IMR-90 (cell line): ENCODE results near the gene PIWIL4. TPM values are rescaled to one million over a fixed set of nuclear protein-coding genes. Genes with fewer than 3 reads are reported as not detected.

Experiments
- ATAC-seq: fragments of 200-7000 bp; cut with Tn5 transposase; 2 replicates; pipeline ENCODE4 v1.9.1; 2020; ENCODE audit warnings: low read depth, mild to moderate bottlenecking, moderate library complexity
- BruUV-seq: library from RNA; stranded (reverse); fragments of 400-500 nt; replicated peaks from 2 replicates; lab custom pipeline; 2021; lab: Mats Ljungman, UMichigan
- CTCF ChIA-PET: fragments of 300-600 bp; formaldehyde crosslinking; extraction: SDS; loops from one replicate; lab custom pipeline; 2021; ENCODE audit warnings: antibody characterized with exemption; lab: Yijun Ruan, JAX
- POLR2A ChIA-PET: fragments of 300-600 bp; sonication (Branson Sonifier 250); formaldehyde crosslinking; loops from one replicate; lab custom pipeline; 2022; ENCODE audit warnings: antibody characterized with exemption; ENCODE audit not compliant: unreplicated experiment; lab: Charles Lee
- DNase-seq: peaks from one replicate; pipeline ENCODE4 v3.0.0; 2013
- H2AFZ ChIP-seq: replicated peaks from 2 replicates; pipeline ENCODE3; 2013; ENCODE audit warnings: low read length, mild to moderate bottlenecking; ENCODE audit not compliant: poor library complexity
- H2AK5ac ChIP-seq: 2 replicates; pipeline ENCODE4 v1.6.1; 2013; ENCODE audit warnings: low read depth, low read length, inconsistent platforms
- H2AK9ac ChIP-seq: replicated peaks from 2 replicates; pipeline ENCODE3; 2013; ENCODE audit warnings: mild to moderate bottlenecking, low read depth, low read length, moderate library complexity; ENCODE audit not compliant: poor library complexity
- H2BK120ac ChIP-seq: 2 replicates; pipeline ENCODE4 v1.6.1; 2013; ENCODE audit warnings: low read depth, low read length, inconsistent platforms
- H2BK15ac ChIP-seq: 3 replicates; pipeline ENCODE4 v1.6.1; 2013; ENCODE audit warnings: low read depth, low read length, inconsistent platforms
- H2BK20ac ChIP-seq: 2 replicates; pipeline ENCODE4 v1.6.1; 2013; ENCODE audit warnings: low read depth, mild to moderate bottlenecking, inconsistent platforms, low read length, moderate library complexity
- H2BK5ac ChIP-seq: 2 replicates; pipeline ENCODE4 v1.6.1; 2013; ENCODE audit warnings: mild to moderate bottlenecking, low read depth, low read length, inconsistent platforms; ENCODE audit not compliant: poor library complexity, severe bottlenecking
- H3K14ac ChIP-seq: replicated peaks from 2 replicates; pipeline ENCODE4 v1.6.1; 2013; ENCODE audit warnings: low read depth, low read length, inconsistent platforms
- H3K18ac ChIP-seq: 2 replicates; pipeline ENCODE4 v1.6.1; 2013; ENCODE audit warnings: low read depth, low read length, control low read depth
- H3K23ac ChIP-seq: 2 replicates; pipeline ENCODE4 v1.6.1; 2013; ENCODE audit warnings: low read depth, low read length, inconsistent platforms
- H3K27ac ChIP-seq: 2 replicates; pipeline ENCODE4 v1.5.1; 2013; ENCODE audit warnings: mild to moderate bottlenecking, control low read depth, low read length; ENCODE audit not compliant: insufficient read depth
- H3K27me3 ChIP-seq: 2 replicates; pipeline ENCODE4 v1.6.1; 2013; ENCODE audit warnings: low read length; ENCODE audit not compliant: control insufficient read depth, insufficient read depth
- H3K36me3 ChIP-seq: 2 replicates; pipeline ENCODE4 v1.6.1; 2013; ENCODE audit warnings: low read length, mixed read lengths; ENCODE audit not compliant: control insufficient read depth, insufficient read depth
- H3K4ac ChIP-seq: 2 replicates; pipeline ENCODE4 v1.6.1; 2013; ENCODE audit warnings: low read depth, low read length, inconsistent platforms
- H3K4me1 ChIP-seq: 2 replicates; pipeline ENCODE4 v1.6.1; 2013; ENCODE audit warnings: low read length, mixed read lengths; ENCODE audit not compliant: control insufficient read depth, insufficient read depth
- H3K4me2 ChIP-seq: 2 replicates; pipeline ENCODE4 v1.6.1; 2013; ENCODE audit warnings: low read depth, mild to moderate bottlenecking, control low read depth, low read length, moderate library complexity
- H3K4me3 ChIP-seq: 2 replicates; pipeline ENCODE4 v1.5.1; 2013; ENCODE audit warnings: low read depth, mild to moderate bottlenecking, control low read depth, low read length, moderate library complexity; ENCODE audit not compliant: insufficient read depth
- H3K56ac ChIP-seq: 2 replicates; pipeline ENCODE4 v1.6.1; 2013; ENCODE audit warnings: low read length, inconsistent platforms; ENCODE audit not compliant: insufficient read depth; ENCODE audit errors: extremely low read depth
- H3K79me1 ChIP-seq, 2 experiments: 2 replicates each; pipeline ENCODE4 v1.6.1; 2013; ENCODE audit warnings: low read length in 2 of 2, inconsistent platforms in 1 of 2, low read depth in 1 of 2
- H3K9ac ChIP-seq: 2 replicates; pipeline ENCODE4 v1.6.1; 2013; ENCODE audit warnings: low read depth, low read length, control low read depth
- H3K9me1 ChIP-seq: 2 replicates; pipeline ENCODE4 v1.6.1; 2013; ENCODE audit warnings: low read length, inconsistent platforms; ENCODE audit not compliant: insufficient read depth
- H3K9me3 ChIP-seq: 2 replicates; pipeline ENCODE4 v1.6.1; 2013; ENCODE audit warnings: low read length; ENCODE audit not compliant: control insufficient read depth, insufficient read depth
- H4K20me1 ChIP-seq: 2 replicates; pipeline ENCODE4 v1.6.1; 2013; ENCODE audit warnings: low read length, inconsistent platforms; ENCODE audit not compliant: insufficient read depth
- H4K5ac ChIP-seq: 2 replicates; pipeline ENCODE4 v1.6.1; 2013; ENCODE audit warnings: mild to moderate bottlenecking, low read depth, low read length, control low read depth
- H4K8ac ChIP-seq, 2 experiments: 2 replicates each; pipeline ENCODE4 v1.6.1; 2013; ENCODE audit warnings: low read depth in 2 of 2, low read length in 2 of 2, control low read depth in 1 of 2, inconsistent platforms in 1 of 2
- H4K91ac ChIP-seq: 2 replicates; pipeline ENCODE4 v1.6.1; 2013; ENCODE audit warnings: low read depth, low read length, inconsistent platforms; ENCODE audit not compliant: insufficient read depth
- MAFK ChIP-seq: IDR thresholded peaks from 2 replicates; pipeline ENCODE4 v1.6.1; 2012; ENCODE audit warnings: low read depth, low read length, improper control_type of control experiment
- WGBS, 2 experiments: methylation state at CpG; one replicate each; pipeline versions ENCODE4 v1.1.5 to v1.1.7; 2013; ENCODE audit warnings: missing lambda C conversion rate in 2 of 2; ENCODE audit not compliant: insufficient read length in 1 of 2; ENCODE audit errors: extremely low coverage in 2 of 2; 5-methylcytosine and 5-hydroxymethylcytosine counted together
- dilution Hi-C: fragments of 300-500 bp; cut with HindIII; formaldehyde crosslinking; loops from one replicate; pipeline ENCODE4 v1.14.3; 2018; ENCODE audit warnings: low sequenced_read_pairs; ENCODE audit not compliant: unreplicated experiment
- in situ Hi-C: fragments of 300-500 bp; cut with MboI; formaldehyde crosslinking; loops from 3 replicates; pipeline ENCODE4 v1.14.3; 2019; ENCODE audit warnings: low sequenced_read_pairs, inconsistent platforms, mixed read lengths
- intact Hi-C: fragments of 100-400 bp; cut with micrococcal nuclease; formaldehyde crosslinking; loops from 2 replicates; pipeline ENCODE4 v1.10.0; 2022
- polyA plus RNA-seq, 3 experiments: library from polyadenylated mRNA; depleted of rRNA; stranded (reverse); fragments of >200 nt; gene quantifications; 2 replicates each; pipeline ENCODE4 v1.2.3, GENCODE V29; 2012; ENCODE audit warnings: low replicate concordance in 1 of 3
- total RNA-seq: library from RNA; depleted of rRNA; stranded (reverse); fragments of >200 nt; gene quantifications from 2 replicates; pipeline ENCODE4 v1.2.3, GENCODE V29; 2012
- TF ChIP-seq, protein P1 (sequence below): fragments of 150-350 bp; IDR thresholded peaks from 2 replicates; pipeline ENCODE4 v1.6.1; 2017; ENCODE audit warnings: mild to moderate bottlenecking, antibody characterized with exemption, low read length, low read depth

PIWIL4 gene
- total and polyA plus RNA-seq, 2 of the 4 experiments (the other 2 are of a cell fraction), result 0.72 to 1.3 TPM

DNA sequence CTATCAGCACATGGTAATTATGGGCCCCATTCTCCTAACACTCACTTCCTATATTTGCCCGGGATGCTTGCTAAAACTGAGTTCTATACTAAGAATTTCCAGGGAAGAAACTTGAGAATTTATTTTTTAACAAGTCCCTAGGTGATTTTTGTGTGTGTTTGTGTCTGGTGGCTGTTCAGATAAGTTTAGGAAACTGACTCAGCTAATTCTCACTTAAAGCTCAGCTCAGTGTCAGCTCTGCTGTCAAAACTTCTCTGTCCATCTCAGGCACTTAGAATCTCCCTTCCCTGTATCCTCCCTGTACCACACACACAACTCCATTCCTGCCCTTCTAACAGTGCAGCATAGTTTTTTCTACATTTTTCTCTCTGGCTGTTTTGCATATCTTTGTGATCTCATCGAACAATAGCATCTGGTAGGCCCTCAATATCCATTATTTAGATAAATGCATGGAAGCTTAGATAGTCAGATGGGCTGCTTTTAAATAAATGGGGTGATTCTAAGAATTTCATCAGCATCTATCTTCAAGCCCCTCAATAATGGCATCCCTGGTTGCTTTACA lies 69.3 kb downstream of the PIWIL4 start:
- ChIA-PET CTCF (interaction anchor here (0.9 kb wide), 1 partner anchor 261 kb away, joined by 3 read pairs; no protein-coding TSS in a partner anchor), POLR2A (no interaction called here)
- peaks cover 4% of the 10 kb centered on the region; the same call in 1 of the 2 replicates for H3K9me1 ChIP-seq
- H3K56ac ChIP-seq, result no peak overlapping the region
- H3K27me3 ChIP-seq, result no peaks in the 10 kb centered on the region
- no peak overlapping the region for H2AK9ac ChIP-seq
- no peak overlapping the region for H3K18ac ChIP-seq
- no peak overlapping the region for H3K27ac ChIP-seq
- H4K91ac ChIP-seq, result no peak overlapping the region
- H3K9me3 ChIP-seq, result no peaks in the 10 kb centered on the region
- peaks cover 8% of the 10 kb centered on the region for H3K4me1 ChIP-seq
- H2BK5ac ChIP-seq, result no peak overlapping the region
- H4K5ac ChIP-seq, result no peak overlapping the region
- dilution Hi-C loops (no loop called here), in situ Hi-C loops (no loop called here), intact Hi-C loops (no loop called here)
- no peak overlapping the region for H3K14ac ChIP-seq
- WGBS, 2 experiments, result no CpG with 5 or more reads among the region's 2 CpGs
- no peak overlapping the region for H3K4ac ChIP-seq
- H2BK15ac ChIP-seq, result no peak overlapping the region
- 0 out of 2 replicates have a peak, but pooled peaks have one; percentile 11 for TF ChIP-seq MAFK
- TF ChIP-seq, protein P1, sequence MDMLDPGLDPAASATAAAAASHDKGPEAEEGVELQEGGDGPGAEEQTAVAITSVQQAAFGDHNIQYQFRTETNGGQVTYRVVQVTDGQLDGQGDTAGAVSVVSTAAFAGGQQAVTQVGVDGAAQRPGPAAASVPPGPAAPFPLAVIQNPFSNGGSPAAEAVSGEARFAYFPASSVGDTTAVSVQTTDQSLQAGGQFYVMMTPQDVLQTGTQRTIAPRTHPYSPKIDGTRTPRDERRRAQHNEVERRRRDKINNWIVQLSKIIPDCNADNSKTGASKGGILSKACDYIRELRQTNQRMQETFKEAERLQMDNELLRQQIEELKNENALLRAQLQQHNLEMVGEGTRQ, result no peak
- H3K9ac ChIP-seq, result no peak overlapping the region
- no peak overlapping the region for H2AK5ac ChIP-seq
- no TSS peak for BruUV-seq
- H3K4me3 ChIP-seq, result no peak overlapping the region
- H3K36me3 ChIP-seq, result no peaks in the 10 kb centered on the region
- H3K4me2 ChIP-seq, result no peak overlapping the region
- no peak overlapping the region for H2BK20ac ChIP-seq
- H2BK120ac ChIP-seq, result no peak overlapping the region
- DNase-seq (no peak), ATAC-seq (no peak)
- no peaks in the 10 kb centered on the region for H3K79me1 ChIP-seq
- no peak overlapping the region for H3K23ac ChIP-seq
- no peaks in the 10 kb centered on the region for H4K20me1 ChIP-seq
- H2AFZ ChIP-seq, result no peak overlapping the region
- no peak overlapping the region for H4K8ac ChIP-seq
